Measurements from ENCODE around the gene CTSO.
A peak's percentile ranks its signal among the peaks of the same experiment; 100 is the strongest.
"Not testable (repeated sequence)": the region's sequence is repeated elsewhere in the genome, so short reads cannot be mapped to it uniquely, and the experiment has no call there.

Gene CTSO

GRCh38 chr4:155954118-155954685 is 536 bp upstream of the CTSO start:
- DNase-seq: no peak

- no peak for DNase-seq
Measured at GRCh38 chr4:155952501-155952901, 1.2 kb downstream of the CTSO start.

- no peak for DNase-seq
Measured at GRCh38 chr4:155950461-155950860, 3.2 kb downstream of the CTSO start.

- DNase-seq: peak; percentile 64
Measured at GRCh38 chr4:155948541-155948940, 5.1 kb downstream of the CTSO start.

- DNase-seq: no peak
Measured at GRCh38 chr4:155946486-155946885, 7.2 kb downstream of the CTSO start.

- DNase-seq: peak; percentile 63
Measured at GRCh38 chr4:155944516-155944915, 9.2 kb downstream of the CTSO start.

- DNase-seq: no peak
Measured at GRCh38 chr4:155943605-155944291, 9.9 kb downstream of the CTSO start.

GRCh38 chr4:155941820-155942219 is 11.8 kb downstream of the CTSO start:
- DNase-seq: no peak

- DNase-seq: no peak
Measured at GRCh38 chr4:155941085-155941790, 12.4 kb downstream of the CTSO start.

- DNase-seq: no peak
Measured at GRCh38 chr4:155935389-155935986, 18.2 kb downstream of the CTSO start.

- not testable (repeated sequence) for DNase-seq
Measured at GRCh38 chr4:155934634-155935033, 19.0 kb downstream of the CTSO start.

- DNase-seq: no peak
Measured at GRCh38 chr4:155931634-155932033, 22.0 kb downstream of the CTSO start.

- DNase-seq: no peak
Measured at GRCh38 chr4:155930330-155930729, 23.3 kb downstream of the CTSO start.

- no peak for DNase-seq
Measured at GRCh38 chr4:155929833-155930232, 23.8 kb downstream of the CTSO start.

GRCh38 chr4:155924637-155925036 is 29.0 kb downstream of the CTSO start:
- no peak for DNase-seq

GRCh38 chr4:155921597-155921996 is 32.1 kb downstream of the CTSO start:
- no peak for DNase-seq

GRCh38 chr4:155914782-155915181 is 38.9 kb downstream of the CTSO start:
- no peak for DNase-seq

- no peak for DNase-seq
Measured at GRCh38 chr4:155911905-155912304, 41.8 kb downstream of the CTSO start.

- DNase-seq: no peak
Measured at GRCh38 chr4:155909615-155910226, 43.9 kb downstream of the CTSO start.

GRCh38 chr4:155908187-155909139 is 45.2 kb downstream of the CTSO start:
- no peak for DNase-seq

- DNase-seq: no peak
Measured at GRCh38 chr4:155907556-155907955, 46.1 kb downstream of the CTSO start.

GRCh38 chr4:155906554-155907247 is 47.0 kb downstream of the CTSO start:
- no peak for DNase-seq
